AG10803 (cell line): Measurements from ENCODE around the gene WDR82.

Experiments used
- DNase-seq: peaks from one replicate; pipeline ENCODE4 v3.0.0; 2010; ENCODE audit warnings: low read depth
- H3K4me3 ChIP-seq: 2 replicates; pipeline ENCODE4 v1.5.1; 2011; ENCODE audit warnings: mild to moderate bottlenecking, low read length, control low read depth
- TF ChIP-seq, protein P1 (sequence below): conservative IDR thresholded peaks from 2 replicates; pipeline ENCODE4 v1.5.1; 2011; ENCODE audit warnings: mild to moderate bottlenecking, low read length, control low read depth, inconsistent platforms

The WDR82 gene

DNA sequence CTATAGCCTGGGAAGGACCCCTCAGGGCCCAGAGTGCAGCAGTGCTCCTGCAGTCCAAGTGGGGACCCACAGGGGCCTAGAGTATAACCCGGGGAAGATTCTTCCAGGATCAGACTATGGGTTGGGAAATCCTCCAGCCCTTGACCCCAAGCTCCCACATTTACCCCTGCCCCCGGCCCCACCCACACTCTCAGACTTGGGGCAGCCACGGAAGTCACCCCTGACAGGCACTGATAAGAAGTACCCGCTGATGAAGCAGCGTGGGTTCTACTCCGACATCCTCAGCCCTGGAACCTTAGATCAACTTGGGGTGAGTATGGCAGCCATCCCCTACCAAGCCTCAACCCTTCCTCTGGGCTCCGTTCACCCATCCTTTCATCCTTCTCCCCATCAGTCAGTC is 44.0 kb upstream of the WDR82 start:
- TF ChIP-seq, protein P1, sequence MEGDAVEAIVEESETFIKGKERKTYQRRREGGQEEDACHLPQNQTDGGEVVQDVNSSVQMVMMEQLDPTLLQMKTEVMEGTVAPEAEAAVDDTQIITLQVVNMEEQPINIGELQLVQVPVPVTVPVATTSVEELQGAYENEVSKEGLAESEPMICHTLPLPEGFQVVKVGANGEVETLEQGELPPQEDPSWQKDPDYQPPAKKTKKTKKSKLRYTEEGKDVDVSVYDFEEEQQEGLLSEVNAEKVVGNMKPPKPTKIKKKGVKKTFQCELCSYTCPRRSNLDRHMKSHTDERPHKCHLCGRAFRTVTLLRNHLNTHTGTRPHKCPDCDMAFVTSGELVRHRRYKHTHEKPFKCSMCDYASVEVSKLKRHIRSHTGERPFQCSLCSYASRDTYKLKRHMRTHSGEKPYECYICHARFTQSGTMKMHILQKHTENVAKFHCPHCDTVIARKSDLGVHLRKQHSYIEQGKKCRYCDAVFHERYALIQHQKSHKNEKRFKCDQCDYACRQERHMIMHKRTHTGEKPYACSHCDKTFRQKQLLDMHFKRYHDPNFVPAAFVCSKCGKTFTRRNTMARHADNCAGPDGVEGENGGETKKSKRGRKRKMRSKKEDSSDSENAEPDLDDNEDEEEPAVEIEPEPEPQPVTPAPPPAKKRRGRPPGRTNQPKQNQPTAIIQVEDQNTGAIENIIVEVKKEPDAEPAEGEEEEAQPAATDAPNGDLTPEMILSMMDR = no peak
- no peak for DNase-seq
- no peak overlapping the region for H3K4me3 ChIP-seq

- DNase-seq = no peak
- H3K4me3 ChIP-seq = no peak overlapping the region
- TF ChIP-seq, protein P1 = no peak
These were observed 43.0 kb upstream of the WDR82 start for GRCh38 chr3:52321481-52321880.

DNA sequence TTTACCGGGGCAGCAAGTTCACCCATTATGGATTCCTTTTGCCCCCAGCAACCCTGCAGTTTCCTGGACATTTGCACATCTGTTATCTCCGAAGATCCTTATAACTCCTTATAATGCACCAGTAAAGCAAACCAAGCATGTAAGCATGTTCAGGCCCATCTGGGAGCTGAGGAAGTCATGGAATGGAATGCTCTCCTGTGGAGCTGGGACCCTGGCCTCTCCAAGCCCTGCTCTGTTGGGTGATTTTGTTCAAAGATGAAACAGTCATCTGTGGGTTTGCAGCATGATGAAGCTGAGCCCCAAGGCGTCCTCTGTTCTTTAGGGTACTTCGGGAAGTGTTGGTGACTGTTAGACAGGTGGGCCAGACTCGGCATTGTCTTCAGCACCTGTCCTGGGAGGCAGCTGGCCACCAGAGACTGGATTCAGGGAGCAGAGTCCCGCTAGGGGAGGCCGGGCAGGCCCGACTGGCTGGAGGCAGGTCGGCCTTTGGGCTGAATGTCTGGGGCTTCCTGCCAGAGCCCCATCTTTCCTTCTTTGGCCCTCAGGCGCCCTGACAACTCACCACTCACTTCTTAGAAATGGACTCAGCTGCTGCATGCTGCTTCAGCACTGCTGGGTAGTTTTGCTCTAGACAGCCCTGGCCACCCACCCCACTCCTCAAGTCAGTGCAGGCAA is 41.6 kb upstream of the WDR82 start:
- TF ChIP-seq, protein P1 = no peak
- no peak for DNase-seq
- H3K4me3 ChIP-seq = no peak overlapping the region

GRCh38 chr3:52318186-52318816 is 39.9 kb upstream of the WDR82 start:
- TF ChIP-seq, protein P1 = no peak
- DNase-seq = no peak
- no peak overlapping the region for H3K4me3 ChIP-seq

DNA sequence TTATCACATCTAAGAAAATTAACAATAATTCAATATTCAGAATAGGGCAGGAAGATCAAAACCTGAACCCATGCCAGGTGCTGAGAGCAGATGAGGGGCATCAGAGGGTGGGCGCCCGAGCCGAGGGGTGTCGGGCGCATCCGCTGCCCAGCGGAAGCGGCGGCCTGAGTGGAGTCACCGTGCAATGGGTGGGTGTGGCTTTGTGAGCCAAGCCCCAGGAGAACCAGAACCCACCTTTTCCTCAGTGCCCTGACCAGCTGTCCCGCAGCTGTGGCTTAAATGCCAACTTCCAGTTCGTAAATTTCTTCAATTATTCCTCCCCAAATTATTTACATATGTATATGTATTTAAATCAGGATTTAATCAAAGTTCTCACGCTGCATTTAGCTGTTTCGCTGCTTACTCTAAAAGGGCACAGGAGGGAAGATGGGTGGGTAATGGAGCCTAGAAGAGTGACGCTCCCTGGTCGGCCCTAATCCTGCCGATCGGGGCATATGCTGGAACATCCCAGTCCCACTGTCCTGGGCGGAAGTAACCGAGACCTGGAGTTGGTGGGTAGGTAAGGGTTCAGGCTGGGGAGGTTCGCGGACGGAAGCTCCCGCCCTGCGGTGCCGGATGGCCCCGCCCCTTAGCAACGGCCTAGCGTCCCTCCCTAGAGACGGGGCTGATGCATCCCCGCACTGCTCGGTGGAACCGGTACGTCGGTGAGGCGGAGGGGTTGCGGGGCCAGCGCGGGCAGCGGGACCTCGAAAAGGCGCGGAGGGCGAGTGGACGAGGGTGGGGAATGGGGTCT is 39.0 kb upstream of the WDR82 start:
- H3K4me3 ChIP-seq = peak overlapping the region; percentile 47
- TF ChIP-seq, protein P1 = no peak
- DNase-seq = peak; percentile 13

- no peak within 1 kb of the TSS for H3K4me3 ChIP-seq
- TF ChIP-seq, protein P1 = no peak
- DNase-seq = no peak
These were observed 37.7 kb upstream of the WDR82 start, which contains the start of gene DNAH1 for GRCh38 chr3:52315977-52316764. DNAH1 (plus strand) TSS chr3:52316319; CDS start chr3:52322443, 6,124 bp downstream.
